Activated gamma-delta T cell treated with anti-CD3 and anti-CD28 coated beads, Interleukin-2, amount 50 U/mL, for 16 hours (primary cell): ENCODE results near the gene NACC2.
A peak's percentile ranks its signal among the peaks of the same experiment; 100 is the strongest.

Source experiments
- DNase-seq: peaks from one replicate; pipeline ENCODE4 v3.0.0-alpha.2; 2020; ENCODE audit warnings: low read depth

Gene NACC2

DNA sequence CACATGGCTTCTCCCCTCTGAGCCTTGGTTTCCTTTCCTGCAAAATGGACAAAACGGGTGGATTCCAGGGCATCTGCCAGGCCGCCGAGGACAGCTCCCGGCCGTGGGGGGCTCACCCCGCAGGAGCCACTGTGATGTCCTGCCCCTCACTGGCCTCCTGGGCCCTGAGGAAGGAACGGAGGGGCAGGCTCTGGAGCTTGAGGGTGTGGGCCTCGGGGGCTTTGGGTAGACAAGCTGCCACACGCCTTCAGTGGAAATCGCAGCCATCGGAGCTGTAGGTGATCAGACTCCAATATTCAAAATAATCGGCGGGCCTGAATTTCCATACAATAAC is 101.7 kb downstream of the NACC2 start:
- DNase-seq, result no peak

GRCh38 chr9:135992486-135993408 is 102.3 kb downstream of the NACC2 start:
- DNase-seq, result no peak

- no peak for DNase-seq
Measured at GRCh38 chr9:135991771-135992170, 103.3 kb downstream of the NACC2 start.

DNA sequence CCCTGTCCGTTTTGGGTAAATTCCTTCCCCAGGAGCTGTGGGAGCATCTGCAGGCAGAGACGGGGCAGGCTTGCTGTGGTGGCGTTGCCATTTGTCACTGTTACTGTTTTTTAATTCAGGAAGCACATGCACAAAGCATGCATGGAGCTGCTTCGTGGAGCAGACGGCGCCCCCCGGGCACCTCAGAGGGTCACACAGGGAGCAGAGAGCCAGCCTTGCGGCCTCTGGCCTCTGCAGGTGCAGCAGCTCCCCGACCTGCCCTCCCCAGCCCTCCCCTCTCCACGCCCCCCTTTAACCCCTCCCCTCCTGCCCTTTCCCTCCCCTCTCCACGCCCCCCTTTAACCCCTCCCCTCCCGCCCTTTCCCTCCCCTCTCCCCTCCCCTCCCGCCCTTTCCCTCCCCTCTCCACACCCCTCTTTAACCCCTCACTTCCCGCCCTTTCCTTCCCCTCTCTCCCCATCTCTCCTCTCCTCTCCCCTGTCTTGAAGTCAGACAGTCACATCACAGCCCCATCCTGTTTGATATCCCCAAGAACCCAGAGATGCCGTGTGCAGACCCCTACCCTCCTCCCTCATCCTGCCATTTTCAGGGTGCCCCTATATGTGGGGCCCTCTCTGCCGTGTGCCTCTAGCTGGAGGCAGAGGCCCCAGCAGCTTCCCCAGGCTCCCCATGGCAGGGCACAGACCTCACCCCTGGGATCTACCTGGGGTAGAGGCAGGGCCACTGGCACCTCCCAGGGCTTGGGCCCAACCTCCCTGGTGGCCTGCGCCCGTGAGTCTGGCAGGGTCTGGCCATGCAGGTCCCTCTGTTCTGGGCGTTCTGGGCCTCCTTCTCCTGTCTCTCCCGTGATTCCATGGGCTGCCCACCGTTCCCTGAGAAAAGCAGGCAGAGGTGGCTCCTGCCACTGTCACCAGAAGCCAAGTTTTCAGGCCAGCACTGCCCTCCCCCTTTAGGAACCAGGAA is 104.3 kb downstream of the NACC2 start:
- no peak for DNase-seq

- DNase-seq, result no peak
Measured at GRCh38 chr9:135989722-135990467, 105.2 kb downstream of the NACC2 start.

DNA sequence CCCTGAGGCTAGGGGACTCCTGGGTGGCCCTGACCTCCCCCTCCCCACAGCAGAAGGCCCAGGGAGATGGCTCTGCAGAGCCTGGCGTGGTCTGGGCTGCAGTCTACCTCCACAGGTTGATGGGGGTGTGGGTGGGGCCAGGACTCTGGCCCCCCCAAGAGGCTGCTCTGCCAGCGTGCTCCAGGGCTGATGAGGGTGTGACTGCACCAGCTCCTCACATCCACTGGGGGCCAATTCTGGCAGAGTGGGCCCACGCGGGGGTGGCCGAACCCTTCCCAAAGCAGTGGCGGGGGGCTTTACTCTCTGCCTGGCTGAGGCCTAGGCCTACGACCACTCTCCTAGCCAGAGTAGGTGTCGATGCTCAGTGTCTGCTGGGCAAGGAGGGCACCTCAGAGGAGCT is 105.9 kb downstream of the NACC2 start:
- no peak for DNase-seq

DNA sequence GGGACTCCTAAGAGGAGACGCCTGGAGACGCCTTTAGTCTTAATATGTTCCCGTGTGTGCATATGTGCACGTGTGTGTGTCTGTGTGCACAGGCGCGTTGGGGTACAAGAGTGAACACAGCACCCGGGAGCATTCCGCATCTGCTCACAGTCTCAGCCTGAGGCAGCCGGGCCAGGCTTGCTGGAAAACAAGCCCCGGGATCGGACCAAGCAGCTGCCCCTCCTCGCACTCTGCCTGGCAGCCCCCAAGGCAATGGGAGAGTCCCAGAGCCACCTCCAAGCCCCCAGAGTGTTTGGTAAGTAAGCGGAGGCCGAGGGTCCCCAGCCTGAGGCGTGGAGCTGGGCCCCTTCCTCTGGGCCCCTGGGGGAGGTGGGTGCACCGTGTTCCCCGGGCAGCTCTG is 106.6 kb downstream of the NACC2 start:
- no peak for DNase-seq

- no peak for DNase-seq
Measured at GRCh38 chr9:135987838-135988404, 107.2 kb downstream of the NACC2 start.

GRCh38 chr9:135986605-135987004 is 108.5 kb downstream of the NACC2 start:
- no peak for DNase-seq

DNA sequence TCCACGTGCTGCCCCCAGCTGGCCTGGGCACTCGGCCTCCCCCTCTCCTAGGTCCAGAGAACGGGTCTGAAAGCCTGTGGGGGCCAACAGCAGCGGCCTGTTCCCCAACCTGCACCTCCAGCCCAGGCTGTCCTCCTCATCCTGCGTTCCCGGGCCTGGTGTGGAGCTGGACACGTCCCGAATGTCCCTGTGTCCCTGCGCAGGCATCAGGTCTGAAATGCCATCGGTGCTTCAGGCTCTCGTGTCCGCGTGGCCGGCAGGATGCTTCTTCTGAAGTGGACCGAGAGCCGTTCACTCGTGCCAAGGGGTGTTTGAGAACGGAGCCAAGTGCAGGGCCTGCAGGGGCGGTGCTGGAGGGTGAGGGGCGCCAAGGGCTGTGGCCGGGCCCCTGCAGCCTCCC is 109.2 kb downstream of the NACC2 start:
- no peak for DNase-seq

DNA sequence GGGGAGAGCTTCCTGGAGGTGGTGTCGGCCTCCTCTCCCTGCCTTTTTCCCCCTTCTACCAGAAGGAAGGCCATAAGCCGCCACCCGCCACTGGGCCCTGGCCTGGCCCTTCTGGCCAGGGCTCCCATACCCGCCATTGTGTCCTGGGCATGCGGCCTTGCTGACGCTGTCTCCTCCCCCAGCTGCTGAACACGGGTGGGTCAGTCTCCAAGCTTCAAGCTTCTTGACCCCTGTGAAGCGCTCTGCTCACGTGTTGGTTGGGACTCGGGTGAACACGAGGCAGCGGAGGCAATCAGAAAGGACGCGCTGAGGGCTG is 109.7 kb downstream of the NACC2 start:
- no peak for DNase-seq

DNA sequence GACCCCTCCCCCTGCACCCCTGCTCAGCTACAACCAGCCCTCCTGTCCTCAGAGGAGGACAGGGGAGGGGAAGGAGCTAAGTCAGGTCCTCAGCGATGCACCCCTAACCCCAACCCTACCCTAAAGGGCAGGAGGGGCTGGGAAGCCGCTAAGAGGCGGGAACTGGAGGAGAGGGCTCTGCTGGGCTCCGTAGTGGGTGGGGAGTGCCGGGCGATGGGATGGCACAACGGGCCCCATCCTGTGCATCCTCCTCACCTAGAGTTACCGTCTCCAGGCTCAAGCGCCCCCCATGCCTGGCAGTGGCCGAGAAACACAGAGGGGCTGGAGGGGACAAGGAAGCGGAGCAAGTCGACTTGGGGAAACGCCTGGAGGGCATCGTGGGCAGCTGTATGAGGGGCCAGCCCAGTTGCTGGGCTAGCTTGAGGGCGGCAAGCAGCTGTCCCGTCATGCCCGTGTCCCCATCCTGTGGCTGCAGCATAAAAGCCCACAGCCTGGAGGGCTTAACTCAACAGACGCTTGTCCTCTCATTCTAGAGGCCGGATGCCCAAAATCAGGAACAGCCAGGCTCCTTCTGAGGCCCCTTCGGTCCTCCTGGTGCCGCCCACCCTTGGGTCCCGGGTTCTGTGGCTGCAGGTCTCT is 110.9 kb downstream of the NACC2 start:
- DNase-seq, result no peak

DNA sequence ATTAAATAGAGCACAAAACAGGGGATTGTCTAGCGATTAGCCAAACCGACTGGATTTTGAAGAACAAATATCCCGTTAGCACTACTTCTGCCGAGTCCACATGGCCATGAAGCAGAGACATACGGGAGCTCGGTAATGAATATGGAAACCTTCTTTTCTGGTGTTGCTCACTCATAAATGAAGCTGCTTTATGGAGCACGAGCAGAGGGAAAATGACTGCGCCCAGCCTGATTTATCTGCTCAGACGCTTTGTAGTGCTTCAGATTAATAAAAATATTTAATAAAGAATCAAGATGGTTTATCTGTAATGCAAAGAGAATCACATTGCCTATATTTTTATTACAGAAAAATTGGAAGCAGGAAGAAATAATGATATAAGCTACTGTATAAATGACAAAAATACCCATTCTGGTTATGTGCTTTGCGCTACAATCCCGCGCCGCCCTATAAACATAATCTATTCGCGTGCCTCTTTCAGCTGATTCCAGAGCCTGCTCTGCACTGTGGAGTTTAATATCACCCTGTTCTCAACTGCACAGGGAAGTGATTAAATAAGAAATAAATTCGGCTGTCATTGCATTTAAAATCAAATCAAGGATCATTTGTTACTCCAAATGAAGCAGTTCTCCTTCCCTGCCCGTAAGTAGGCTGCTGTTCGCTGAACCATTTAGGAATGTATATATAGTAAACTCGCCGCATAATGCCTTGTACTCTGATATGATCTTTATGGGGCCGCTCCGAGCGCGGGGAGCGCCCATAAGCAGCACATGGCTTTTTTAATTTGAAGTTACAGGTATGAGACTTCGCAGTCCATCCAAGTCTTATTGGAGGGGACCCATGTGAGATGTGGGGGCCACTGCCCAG is 111.6 kb downstream of the NACC2 start:
- no peak for DNase-seq

DNA sequence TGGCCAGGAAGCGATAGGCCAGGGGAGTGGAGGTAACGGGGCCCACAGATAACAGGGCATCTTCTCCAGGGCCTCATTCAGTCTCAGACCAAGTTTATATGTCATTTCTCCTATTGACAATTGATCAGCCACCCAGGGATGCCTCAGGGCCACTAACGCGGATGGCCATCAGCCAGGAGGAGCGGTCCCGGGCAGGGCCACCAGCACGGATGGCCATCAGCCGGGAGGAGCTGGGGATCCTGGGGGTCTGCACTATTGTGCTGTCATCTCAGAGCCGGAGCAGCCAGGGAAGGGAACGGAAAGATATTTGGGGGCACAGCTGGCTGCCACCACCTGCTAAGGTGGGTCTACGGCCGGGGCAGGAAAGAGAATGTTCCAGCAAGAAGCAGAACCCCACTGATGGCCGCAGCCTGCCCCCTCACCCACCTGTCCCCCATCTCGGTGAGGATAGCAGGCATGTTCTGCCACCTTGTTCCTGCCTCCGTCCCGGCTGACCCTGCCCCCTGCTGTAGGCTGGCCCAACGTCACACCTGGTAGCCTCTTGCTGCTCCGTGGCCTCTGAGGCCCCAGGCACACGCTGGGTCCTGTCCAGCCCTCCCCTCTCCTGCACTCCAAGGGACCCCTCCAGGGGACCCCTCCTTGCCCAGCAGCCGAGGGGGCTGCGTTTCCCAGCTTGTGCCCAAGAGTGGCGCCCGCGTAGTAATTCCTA is 112.4 kb downstream of the NACC2 start:
- no peak for DNase-seq

- no peak for DNase-seq
Measured at GRCh38 chr9:135980926-135981630, 114.0 kb downstream of the NACC2 start.

DNA sequence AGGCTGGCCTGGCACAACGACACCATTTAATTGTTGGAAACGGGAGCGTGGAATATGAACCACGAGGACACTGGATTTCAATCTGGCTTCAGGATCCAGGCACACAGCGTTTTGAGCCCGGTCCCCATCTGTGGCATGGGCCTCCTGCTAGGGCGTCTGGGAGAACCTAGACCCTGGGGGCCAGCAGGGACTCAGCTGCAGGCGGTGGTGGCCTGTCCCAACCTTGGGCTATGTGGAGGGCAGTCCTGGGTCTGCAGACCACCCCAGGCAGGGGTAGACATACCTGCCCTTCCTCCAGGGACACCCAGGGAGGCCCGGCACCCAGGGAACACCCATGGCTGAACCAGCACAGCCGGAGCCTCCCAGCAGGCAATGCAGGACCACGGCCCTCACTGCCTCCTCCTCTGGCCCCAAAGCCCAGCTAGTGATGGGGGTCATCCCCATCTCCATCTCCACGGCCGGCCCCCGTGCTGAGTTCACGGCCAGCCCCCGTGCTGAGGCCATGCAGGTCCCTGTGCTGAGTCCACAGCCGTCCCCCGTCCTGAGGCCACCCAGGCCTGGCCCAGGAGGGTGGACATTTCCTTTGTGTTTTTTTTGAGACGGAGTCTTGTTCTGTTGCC is 115.4 kb downstream of the NACC2 start:
- no peak for DNase-seq

- peak; percentile 43 for DNase-seq
Measured at GRCh38 chr9:135978642-135979546, 116.2 kb downstream of the NACC2 start.

DNA sequence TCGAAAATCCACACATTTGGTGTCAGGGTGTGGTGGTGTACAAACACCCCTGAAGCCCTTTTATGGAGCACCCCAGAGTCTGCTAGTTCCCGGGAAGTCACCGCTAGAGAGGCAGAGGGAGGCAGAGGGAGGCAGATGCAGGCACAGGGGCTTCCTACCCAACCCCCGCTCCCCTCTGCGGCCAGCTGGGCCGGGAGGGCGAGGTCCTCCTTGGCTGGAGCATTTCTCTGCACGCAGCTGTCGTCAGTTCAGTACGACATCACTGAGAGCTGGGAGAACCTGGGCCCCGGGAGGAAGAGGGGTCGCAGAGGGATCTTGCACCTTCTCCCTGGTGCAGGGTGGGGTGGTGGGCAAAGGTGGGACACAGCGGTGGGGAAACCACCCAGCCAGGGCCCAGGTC is 118.1 kb downstream of the NACC2 start:
- no peak for DNase-seq
